GM12878 (cell line): ENCODE data around the gene GNG13.

Experiments used
- BACH1 ChIP-seq: fragments of 450-650 bp; IDR thresholded peaks from 2 replicates; pipeline ENCODE4 v1.6.1; 2017; ENCODE audit warnings: mild to moderate bottlenecking, borderline replicate concordance
- BRCA1 ChIP-seq: IDR thresholded peaks from 2 replicates; pipeline ENCODE4 v1.6.1; 2011; ENCODE audit warnings: low read depth, low read length, improper control_type of control experiment
- CTCF ChIP-seq, 3 experiments: IDR thresholded peaks in 2 of 3; conservative IDR thresholded peaks in 1 of 3; 2 replicates each; pipeline ENCODE4 v1.5.1; 2011; ENCODE audit warnings: low read depth in 3 of 3, low read length in 3 of 3, mild to moderate bottlenecking in 3 of 3, control low read depth in 2 of 3, moderate library complexity in 2 of 3, inconsistent platforms in 1 of 3, mixed read lengths in 1 of 3; ENCODE audit not compliant: control insufficient read depth in 2 of 3, insufficient read depth in 1 of 3; ENCODE audit errors: extremely low read depth in 1 of 3
- E2F8 ChIP-seq: fragments of 450-650 bp; IDR thresholded peaks from 2 replicates; pipeline ENCODE4 v1.6.1; 2018; ENCODE audit warnings: mild to moderate bottlenecking, low read depth, moderate library complexity; ENCODE audit not compliant: partially characterized antibody
- E4F1 ChIP-seq: fragments of 450-650 bp; IDR thresholded peaks from 2 replicates; pipeline ENCODE4 v1.6.1; 2018; ENCODE audit warnings: borderline replicate concordance, mild to moderate bottlenecking; ENCODE audit not compliant: partially characterized antibody
- EP300 ChIP-seq, 2 experiments: fragments of 150-350 bp in 1 of 2; IDR thresholded peaks; 2 replicates each; pipeline ENCODE4 v1.6.1; 2011 to 2012; ENCODE audit warnings: low read depth in 2 of 2, low read length in 2 of 2, borderline replicate concordance in 1 of 2, improper control_type of control experiment in 1 of 2, inconsistent platforms in 1 of 2; ENCODE audit not compliant: control insufficient read depth in 1 of 2
- EZH2 ChIP-seq: IDR thresholded peaks from 2 replicates; pipeline ENCODE4 v1.6.1; 2012; ENCODE audit warnings: low read depth, mild to moderate bottlenecking, control low read depth, inconsistent platforms, low read length, borderline replicate concordance; ENCODE audit not compliant: control insufficient read depth
- NR2F1 ChIP-seq: fragments of 450-650 bp; conservative IDR thresholded peaks from 2 replicates; pipeline ENCODE4 v1.6.1; 2017; ENCODE audit warnings: mild to moderate bottlenecking
- POLR2AphosphoS5 ChIP-seq: IDR thresholded peaks from 2 replicates; pipeline ENCODE4 v1.6.1; 2011; ENCODE audit warnings: mild to moderate bottlenecking, low read length, inconsistent platforms
- RELA ChIP-seq: fragments of 450-650 bp; IDR thresholded peaks from 2 replicates; pipeline ENCODE4 v1.8.0; 2014; ENCODE audit warnings: borderline replicate concordance; ENCODE audit not compliant: partially characterized antibody
- ZNF24 ChIP-seq: fragments of 450-650 bp; IDR thresholded peaks from 2 replicates; pipeline ENCODE4 v1.6.1; 2017; ENCODE audit warnings: antibody characterized with exemption, mild to moderate bottlenecking
- ZNF274 ChIP-seq: IDR thresholded peaks from one replicate; pipeline ENCODE4 v1.8.0; 2011; ENCODE audit not compliant: insufficient read length, insufficient read depth
- TF ChIP-seq, protein P1 (sequence below): fragments of 450-650 bp; IDR thresholded peaks from 2 replicates; pipeline ENCODE4 v1.6.1; 2016; ENCODE audit warnings: mild to moderate bottlenecking, moderate library complexity, borderline replicate concordance
- TF ChIP-seq, protein P2 (sequence below): IDR thresholded peaks from 2 replicates; pipeline ENCODE4 v1.6.1; 2012; ENCODE audit warnings: mild to moderate bottlenecking, low read depth, low read length

GRCh38 chr16:847681-848445 lies 47.3 kb upstream of the GNG13 start:
- no peak for TF ChIP-seq CTCF (IDR thresholded peaks at IDR 0.05 in 2 of 3, conservative IDR thresholded peaks at IDR 0.05 in 1 of 3; ENCODE audit: control insufficient read depth in 2 of 3, extremely low read depth in 1 of 3, insufficient read depth in 1 of 3, low read depth in 3 of 3, low read length in 3 of 3)
- no peak for TF ChIP-seq ZNF274
- no peak for TF ChIP-seq EZH2
- no peak for TF ChIP-seq RELA
- TF ChIP-seq POLR2AphosphoS5 = no peak
- TF ChIP-seq BACH1 = no peak
- no peak for TF ChIP-seq NR2F1
- no peak for TF ChIP-seq EP300 (IDR thresholded peaks at IDR 0.05; ENCODE audit: borderline replicate concordance in 1 of 2, control insufficient read depth in 1 of 2, low read depth in 2 of 2, low read length in 2 of 2)
- TF ChIP-seq, protein P1, sequence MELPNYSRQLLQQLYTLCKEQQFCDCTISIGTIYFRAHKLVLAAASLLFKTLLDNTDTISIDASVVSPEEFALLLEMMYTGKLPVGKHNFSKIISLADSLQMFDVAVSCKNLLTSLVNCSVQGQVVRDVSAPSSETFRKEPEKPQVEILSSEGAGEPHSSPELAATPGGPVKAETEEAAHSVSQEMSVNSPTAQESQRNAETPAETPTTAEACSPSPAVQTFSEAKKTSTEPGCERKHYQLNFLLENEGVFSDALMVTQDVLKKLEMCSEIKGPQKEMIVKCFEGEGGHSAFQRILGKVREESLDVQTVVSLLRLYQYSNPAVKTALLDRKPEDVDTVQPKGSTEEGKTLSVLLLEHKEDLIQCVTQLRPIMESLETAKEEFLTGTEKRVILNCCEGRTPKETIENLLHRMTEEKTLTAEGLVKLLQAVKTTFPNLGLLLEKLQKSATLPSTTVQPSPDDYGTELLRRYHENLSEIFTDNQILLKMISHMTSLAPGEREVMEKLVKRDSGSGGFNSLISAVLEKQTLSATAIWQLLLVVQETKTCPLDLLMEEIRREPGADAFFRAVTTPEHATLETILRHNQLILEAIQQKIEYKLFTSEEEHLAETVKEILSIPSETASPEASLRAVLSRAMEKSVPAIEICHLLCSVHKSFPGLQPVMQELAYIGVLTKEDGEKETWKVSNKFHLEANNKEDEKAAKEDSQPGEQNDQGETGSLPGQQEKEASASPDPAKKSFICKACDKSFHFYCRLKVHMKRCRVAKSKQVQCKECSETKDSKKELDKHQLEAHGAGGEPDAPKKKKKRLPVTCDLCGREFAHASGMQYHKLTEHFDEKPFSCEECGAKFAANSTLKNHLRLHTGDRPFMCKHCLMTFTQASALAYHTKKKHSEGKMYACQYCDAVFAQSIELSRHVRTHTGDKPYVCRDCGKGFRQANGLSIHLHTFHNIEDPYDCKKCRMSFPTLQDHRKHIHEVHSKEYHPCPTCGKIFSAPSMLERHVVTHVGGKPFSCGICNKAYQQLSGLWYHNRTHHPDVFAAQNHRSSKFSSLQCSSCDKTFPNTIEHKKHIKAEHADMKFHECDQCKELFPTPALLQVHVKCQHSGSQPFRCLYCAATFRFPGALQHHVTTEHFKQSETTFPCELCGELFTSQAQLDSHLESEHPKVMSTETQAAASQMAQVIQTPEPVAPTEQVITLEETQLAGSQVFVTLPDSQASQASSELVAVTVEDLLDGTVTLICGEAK = no peak
- TF ChIP-seq ZNF24 = no peak
- TF ChIP-seq E4F1 = no peak
- TF ChIP-seq, protein P2, sequence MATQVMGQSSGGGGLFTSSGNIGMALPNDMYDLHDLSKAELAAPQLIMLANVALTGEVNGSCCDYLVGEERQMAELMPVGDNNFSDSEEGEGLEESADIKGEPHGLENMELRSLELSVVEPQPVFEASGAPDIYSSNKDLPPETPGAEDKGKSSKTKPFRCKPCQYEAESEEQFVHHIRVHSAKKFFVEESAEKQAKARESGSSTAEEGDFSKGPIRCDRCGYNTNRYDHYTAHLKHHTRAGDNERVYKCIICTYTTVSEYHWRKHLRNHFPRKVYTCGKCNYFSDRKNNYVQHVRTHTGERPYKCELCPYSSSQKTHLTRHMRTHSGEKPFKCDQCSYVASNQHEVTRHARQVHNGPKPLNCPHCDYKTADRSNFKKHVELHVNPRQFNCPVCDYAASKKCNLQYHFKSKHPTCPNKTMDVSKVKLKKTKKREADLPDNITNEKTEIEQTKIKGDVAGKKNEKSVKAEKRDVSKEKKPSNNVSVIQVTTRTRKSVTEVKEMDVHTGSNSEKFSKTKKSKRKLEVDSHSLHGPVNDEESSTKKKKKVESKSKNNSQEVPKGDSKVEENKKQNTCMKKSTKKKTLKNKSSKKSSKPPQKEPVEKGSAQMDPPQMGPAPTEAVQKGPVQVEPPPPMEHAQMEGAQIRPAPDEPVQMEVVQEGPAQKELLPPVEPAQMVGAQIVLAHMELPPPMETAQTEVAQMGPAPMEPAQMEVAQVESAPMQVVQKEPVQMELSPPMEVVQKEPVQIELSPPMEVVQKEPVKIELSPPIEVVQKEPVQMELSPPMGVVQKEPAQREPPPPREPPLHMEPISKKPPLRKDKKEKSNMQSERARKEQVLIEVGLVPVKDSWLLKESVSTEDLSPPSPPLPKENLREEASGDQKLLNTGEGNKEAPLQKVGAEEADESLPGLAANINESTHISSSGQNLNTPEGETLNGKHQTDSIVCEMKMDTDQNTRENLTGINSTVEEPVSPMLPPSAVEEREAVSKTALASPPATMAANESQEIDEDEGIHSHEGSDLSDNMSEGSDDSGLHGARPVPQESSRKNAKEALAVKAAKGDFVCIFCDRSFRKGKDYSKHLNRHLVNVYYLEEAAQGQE = no peak
- no peak for TF ChIP-seq E2F8
- no peak for TF ChIP-seq BRCA1
